ENCODE results near the gene TECPR1. TPM values are rescaled to one million over a fixed set of nuclear protein-coding genes. Genes with fewer than 3 reads are reported as not detected.

TECPR1 gene, protein sequence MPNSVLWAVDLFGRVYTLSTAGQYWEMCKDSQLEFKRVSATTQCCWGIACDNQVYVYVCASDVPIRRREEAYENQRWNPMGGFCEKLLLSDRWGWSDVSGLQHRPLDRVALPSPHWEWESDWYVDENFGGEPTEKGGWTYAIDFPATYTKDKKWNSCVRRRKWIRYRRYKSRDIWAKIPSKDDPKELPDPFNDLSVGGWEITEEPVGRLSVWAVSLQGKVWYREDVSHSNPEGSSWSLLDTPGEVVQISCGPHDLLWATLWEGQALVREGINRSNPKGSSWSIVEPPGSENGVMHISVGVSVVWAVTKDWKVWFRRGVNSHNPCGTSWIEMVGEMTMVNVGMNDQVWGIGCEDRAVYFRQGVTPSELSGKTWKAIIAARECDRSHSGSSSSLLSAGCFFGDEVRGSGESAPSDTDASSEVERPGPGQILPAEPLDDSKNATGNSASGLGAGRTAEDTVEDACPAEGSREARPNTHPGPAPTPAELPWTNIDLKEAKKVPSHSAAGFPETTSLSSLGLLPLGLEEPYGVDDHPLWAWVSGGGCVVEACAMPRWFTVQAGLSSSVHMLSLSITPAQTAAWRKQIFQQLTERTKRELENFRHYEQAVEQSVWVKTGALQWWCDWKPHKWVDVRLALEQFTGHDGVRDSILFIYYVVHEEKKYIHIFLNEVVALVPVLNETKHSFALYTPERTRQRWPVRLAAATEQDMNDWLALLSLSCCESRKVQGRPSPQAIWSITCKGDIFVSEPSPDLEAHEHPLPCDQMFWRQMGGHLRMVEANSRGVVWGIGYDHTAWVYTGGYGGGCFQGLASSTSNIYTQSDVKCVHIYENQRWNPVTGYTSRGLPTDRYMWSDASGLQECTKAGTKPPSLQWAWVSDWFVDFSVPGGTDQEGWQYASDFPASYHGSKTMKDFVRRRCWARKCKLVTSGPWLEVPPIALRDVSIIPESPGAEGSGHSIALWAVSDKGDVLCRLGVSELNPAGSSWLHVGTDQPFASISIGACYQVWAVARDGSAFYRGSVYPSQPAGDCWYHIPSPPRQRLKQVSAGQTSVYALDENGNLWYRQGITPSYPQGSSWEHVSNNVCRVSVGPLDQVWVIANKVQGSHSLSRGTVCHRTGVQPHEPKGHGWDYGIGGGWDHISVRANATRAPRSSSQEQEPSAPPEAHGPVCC
- total RNA-seq (100 to 1,000 TPM; 118 to 192 (median 162) TPM), total RNA-seq (19.3 to 323 (median 172) reads per million in 29 experiments)
- total RNA-seq (2013), result 67.3 TPM

- ATAC-seq (replicated peaks in 1 of 4) (peak; percentile 81 to 84 (median 82)), DNase-seq (peak; percentile 67 to 91 (median 79))
- Histone ChIP-seq H3K4me3 (ENCODE audit: control insufficient read depth in 1 of 2, extremely low read depth in 1 of 2, low read length in 1 of 2) (peak within 1 kb of the TSS; percentile 66 to 91), H3K9me3 (no peaks in the 10 kb centered on the region), H3K27ac (ENCODE audit: low read length) (peak within 1 kb of the TSS; percentile 86), H3K36me3 (ENCODE audit: control insufficient read depth in 2 of 2, extremely low read depth in 1 of 2, insufficient read depth in 1 of 2, low read length in 1 of 2) (peaks cover 2 to 12% of the 10 kb centered on the region in 2 donors), H3K27me3 (replicated peaks in 1 of 2; ENCODE audit: control insufficient read depth in 2 of 2, extremely low read depth in 1 of 2, insufficient read depth in 2 of 2, low read length in 1 of 2) (no peaks in the 10 kb centered on the region), H3K4me1 (ENCODE audit: control insufficient read depth in 1 of 2, extremely low read depth in 1 of 2, insufficient read depth in 2 of 2, low read length in 2 of 2) (peaks cover 25 to 66% of the 10 kb centered on the region in 2 experiments)
- Mint-ChIP-seq H3K27me3 (no peaks in the 10 kb centered on the region), H3K4me1 (peaks cover 65 to 73% (median 68%) of the 10 kb centered on the region in 3 donors), H3K9me3 (no peaks in the 10 kb centered on the region), H3K27ac (peak within 1 kb of the TSS; percentile 94 to 98), H3K36me3 (peaks cover 22% of the 10 kb centered on the region), H3K4me3 (peak within 1 kb of the TSS; percentile 87 to 96 (median 94))
- under 1% methylated on average over 57 of the region's 69 CpGs for WGBS (ENCODE audit: insufficient coverage)
- POLR2A ChIA-PET, result interaction anchor here (0.6 kb wide), 2 partner anchors 9 to 16 kb away, joined by 3 to 4 read pairs; no protein-coding TSS in a partner anchor
- CTCF ChIA-PET, result interaction anchor here in 1 of 2 donors (0.7 kb wide), 1 partner anchor 29 kb away, joined by 3 read pairs; no protein-coding TSS in a partner anchor
These were observed at the start of gene TECPR1 for GRCh38 chr7:98251601-98252424. Gene TECPR1, minus strand, starts transcription at chr7:98252232. Its CDS starts 6,086 bp downstream, at chr7:98246146.

- Mint-ChIP-seq H3K9me3 (no peaks in the 10 kb centered on the region), H3K27me3 (no peaks in the 10 kb centered on the region), H3K4me1 (no peaks in the 10 kb centered on the region), H3K4me3 (no peak overlapping the region), H3K27ac (no peak overlapping the region), H3K36me3 (no peaks in the 10 kb centered on the region)
- no peaks in the 10 kb centered on the region for H3K4me1 ChIP-seq (ENCODE audit: control insufficient read depth in 1 of 2, extremely low read depth in 1 of 2, insufficient read depth in 2 of 2, low read length in 2 of 2)
- ChIA-PET POLR2A (no interaction called here), CTCF (no interaction called here)
- ATAC-seq (replicated peaks in 1 of 4), result no peak
- no peak overlapping the region for H3K27ac ChIP-seq (ENCODE audit: low read length)
- no peak overlapping the region for H3K4me3 ChIP-seq (ENCODE audit: control insufficient read depth in 1 of 2, extremely low read depth in 1 of 2, low read length in 1 of 2)
- peaks cover 0 to 3% of the 10 kb centered on the region in 2 donors for H3K36me3 ChIP-seq (ENCODE audit: control insufficient read depth in 2 of 2, extremely low read depth in 1 of 2, insufficient read depth in 1 of 2, low read length in 1 of 2)
- WGBS (ENCODE audit: insufficient coverage), result 94% methylated on average over 18 of the region's 26 CpGs
- H3K9me3 ChIP-seq, result no peaks in the 10 kb centered on the region
- no peak for DNase-seq
- H3K27me3 ChIP-seq (replicated peaks in 1 of 2; ENCODE audit: control insufficient read depth in 2 of 2, extremely low read depth in 1 of 2, insufficient read depth in 2 of 2, low read length in 1 of 2), result no peaks in the 10 kb centered on the region
These were observed 48.8 kb upstream of the TECPR1 start for GRCh38 chr7:98300595-98301372.

- Mint-ChIP-seq H3K27ac (no peak overlapping the region), H3K9me3 (no peaks in the 10 kb centered on the region), H3K36me3 (no peaks in the 10 kb centered on the region), H3K27me3 (no peaks in the 10 kb centered on the region), H3K4me3 (no peak overlapping the region), H3K4me1 (no peaks in the 10 kb centered on the region)
- DNase-seq, result no peak
- Histone ChIP-seq H3K36me3 (ENCODE audit: control insufficient read depth in 2 of 2, extremely low read depth in 1 of 2, insufficient read depth in 1 of 2, low read length in 1 of 2) (peaks cover 6 to 8% of the 10 kb centered on the region in 2 donors), H3K4me3 (ENCODE audit: control insufficient read depth in 1 of 2, extremely low read depth in 1 of 2, low read length in 1 of 2) (no peak overlapping the region), H3K9me3 (no peaks in the 10 kb centered on the region), H3K27ac (ENCODE audit: low read length) (no peak overlapping the region), H3K4me1 (ENCODE audit: control insufficient read depth in 1 of 2, extremely low read depth in 1 of 2, insufficient read depth in 2 of 2, low read length in 2 of 2) (no peaks in the 10 kb centered on the region), H3K27me3 (replicated peaks in 1 of 2; ENCODE audit: control insufficient read depth in 2 of 2, extremely low read depth in 1 of 2, insufficient read depth in 2 of 2, low read length in 1 of 2) (no peaks in the 10 kb centered on the region)
- CTCF ChIA-PET, result no interaction called here
- POLR2A ChIA-PET, result no interaction called here
- whole genome bisulfite sequencing (ENCODE audit: insufficient coverage), result 93% methylated on average over 18 of the region's 21 CpGs
- no peak for ATAC-seq (replicated peaks in 1 of 4)
These were observed 45.7 kb upstream of the TECPR1 start for GRCh38 chr7:98297626-98298286.

- no peak overlapping the region for H3K27ac Mint-ChIP-seq
- ChIA-PET POLR2A (no interaction called here), CTCF (no interaction called here)
- 88% methylated on average over 8 of the region's 12 CpGs for WGBS (ENCODE audit: insufficient coverage)
- H3K9me3 Mint-ChIP-seq, result no peaks in the 10 kb centered on the region
- peaks cover 8 to 12% of the 10 kb centered on the region in 2 donors for H3K36me3 ChIP-seq (ENCODE audit: control insufficient read depth in 2 of 2, extremely low read depth in 1 of 2, insufficient read depth in 1 of 2, low read length in 1 of 2)
- no peak overlapping the region for H3K4me3 Mint-ChIP-seq
- H3K4me3 ChIP-seq (ENCODE audit: control insufficient read depth in 1 of 2, extremely low read depth in 1 of 2, low read length in 1 of 2), result no peak overlapping the region
- H3K27ac ChIP-seq (ENCODE audit: low read length), result no peak overlapping the region
- no peak for DNase-seq
- no peaks in the 10 kb centered on the region for H3K4me1 ChIP-seq (ENCODE audit: control insufficient read depth in 1 of 2, extremely low read depth in 1 of 2, insufficient read depth in 2 of 2, low read length in 2 of 2)
- no peaks in the 10 kb centered on the region for H3K36me3 Mint-ChIP-seq
- ATAC-seq (replicated peaks in 1 of 4), result no peak
- H3K27me3 Mint-ChIP-seq, result no peaks in the 10 kb centered on the region
- no peaks in the 10 kb centered on the region for H3K9me3 ChIP-seq
- H3K27me3 ChIP-seq (replicated peaks in 1 of 2; ENCODE audit: control insufficient read depth in 2 of 2, extremely low read depth in 1 of 2, insufficient read depth in 2 of 2, low read length in 1 of 2), result no peaks in the 10 kb centered on the region
- H3K4me1 Mint-ChIP-seq, result no peaks in the 10 kb centered on the region
These were observed 44.8 kb upstream of the TECPR1 start for GRCh38 chr7:98296833-98297232.

GRCh38 chr7:98295467-98296192 lies 43.6 kb upstream of the TECPR1 start:
- Mint-ChIP-seq H3K9me3 (no peaks in the 10 kb centered on the region), H3K4me3 (no peak overlapping the region), H3K36me3 (peaks cover 2% of the 10 kb centered on the region), H3K27me3 (no peaks in the 10 kb centered on the region), H3K4me1 (no peaks in the 10 kb centered on the region), H3K27ac (no peak overlapping the region)
- Histone ChIP-seq H3K4me3 (ENCODE audit: control insufficient read depth in 1 of 2, extremely low read depth in 1 of 2, low read length in 1 of 2) (no peak overlapping the region), H3K27me3 (replicated peaks in 1 of 2; ENCODE audit: control insufficient read depth in 2 of 2, extremely low read depth in 1 of 2, insufficient read depth in 2 of 2, low read length in 1 of 2) (no peaks in the 10 kb centered on the region), H3K4me1 (ENCODE audit: control insufficient read depth in 1 of 2, extremely low read depth in 1 of 2, insufficient read depth in 2 of 2, low read length in 2 of 2) (no peaks in the 10 kb centered on the region), H3K27ac (ENCODE audit: low read length) (no peak overlapping the region), H3K9me3 (no peaks in the 10 kb centered on the region), H3K36me3 (ENCODE audit: control insufficient read depth in 2 of 2, extremely low read depth in 1 of 2, insufficient read depth in 1 of 2, low read length in 1 of 2) (peaks cover 8 to 15% of the 10 kb centered on the region in 2 donors)
- WGBS (ENCODE audit: insufficient coverage), result 95% methylated on average over 14 of the region's 19 CpGs
- no peak for DNase-seq
- ChIA-PET POLR2A (no interaction called here), CTCF (no interaction called here)
- ATAC-seq (replicated peaks in 1 of 4), result peak in 1 of 4 experiments; percentile 16

All from T-cell (primary cell).